Measurements from ENCODE around the gene COL5A3. TPM values are rescaled to one million over a fixed set of nuclear protein-coding genes. Genes with fewer than 3 reads are reported as not detected.

The COL5A3 gene
- total RNA-seq: 1 to 10 TPM in 3 of 7 donors, under 1 TPM in 4; 0.51 to 4.8 (median 0.70) TPM
- 1 to 10 TPM; 1.0 to 2.2 (median 1.3) TPM for polyA plus RNA-seq
- long read RNA-seq, donor 1: 0 reads
- long read RNA-seq, donor 2: 0 reads

DNA sequence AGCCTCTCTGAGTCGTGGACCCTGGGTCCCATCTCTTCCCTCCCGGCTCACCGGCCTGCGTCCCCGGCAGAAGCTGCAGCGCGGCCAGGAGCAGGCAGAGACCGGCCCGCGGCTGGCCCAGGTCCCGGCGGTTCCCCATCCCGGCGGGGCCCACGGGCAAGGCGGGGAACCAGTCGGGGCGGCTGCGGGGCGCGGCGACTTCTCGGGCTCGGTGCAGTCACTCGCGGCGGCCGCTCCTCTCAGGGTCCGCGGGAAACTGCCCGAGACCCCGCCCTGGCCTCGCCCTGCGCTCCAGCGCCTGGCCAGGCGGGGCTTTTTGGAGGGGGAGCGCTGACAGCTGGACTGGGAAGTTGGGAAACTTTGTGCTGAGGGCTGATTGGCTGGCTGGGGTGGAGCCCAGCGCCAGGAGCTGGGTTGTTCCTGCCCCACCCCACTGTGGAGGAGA, at the start of gene COL5A3:
COL5A3 (minus strand) TSS at position 258 of the 445 bp plus-strand sequence; CDS start at position 139, 119 bp downstream.
- no peaks in the 10 kb centered on the region for H3K9me3 ChIP-seq
- 2 to 7% (median 3%) methylated on average over 17 to 38 of the region's 38 CpGs for WGBS, 5 donors
- H3K36me3 ChIP-seq: no peaks in the 10 kb centered on the region
- DNase-seq: no peak
- peaks cover 0 to 29% (median 9%) of the 10 kb centered on the region in 6 donors for H3K4me1 ChIP-seq
- H3K4me3 ChIP-seq: peak within 1 kb of the TSS in 6 of 8 donors; percentile 15 to 48 (median 21)
- intact Hi-C loops (cut with DNase I; ENCODE audit: low total_unique reads): no loop called here
- peaks cover 0 to 97% (median 31%) of the 10 kb centered on the region in 7 donors for H3K27me3 ChIP-seq (replicated peaks in 1 of 7)
- TF ChIP-seq, protein P1, sequence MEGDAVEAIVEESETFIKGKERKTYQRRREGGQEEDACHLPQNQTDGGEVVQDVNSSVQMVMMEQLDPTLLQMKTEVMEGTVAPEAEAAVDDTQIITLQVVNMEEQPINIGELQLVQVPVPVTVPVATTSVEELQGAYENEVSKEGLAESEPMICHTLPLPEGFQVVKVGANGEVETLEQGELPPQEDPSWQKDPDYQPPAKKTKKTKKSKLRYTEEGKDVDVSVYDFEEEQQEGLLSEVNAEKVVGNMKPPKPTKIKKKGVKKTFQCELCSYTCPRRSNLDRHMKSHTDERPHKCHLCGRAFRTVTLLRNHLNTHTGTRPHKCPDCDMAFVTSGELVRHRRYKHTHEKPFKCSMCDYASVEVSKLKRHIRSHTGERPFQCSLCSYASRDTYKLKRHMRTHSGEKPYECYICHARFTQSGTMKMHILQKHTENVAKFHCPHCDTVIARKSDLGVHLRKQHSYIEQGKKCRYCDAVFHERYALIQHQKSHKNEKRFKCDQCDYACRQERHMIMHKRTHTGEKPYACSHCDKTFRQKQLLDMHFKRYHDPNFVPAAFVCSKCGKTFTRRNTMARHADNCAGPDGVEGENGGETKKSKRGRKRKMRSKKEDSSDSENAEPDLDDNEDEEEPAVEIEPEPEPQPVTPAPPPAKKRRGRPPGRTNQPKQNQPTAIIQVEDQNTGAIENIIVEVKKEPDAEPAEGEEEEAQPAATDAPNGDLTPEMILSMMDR (IDR thresholded peaks at IDR 0.05 in 8 of 11, conservative IDR thresholded peaks at IDR 0.05 in 3 of 11): no peak
- TF ChIP-seq POLR2A (IDR thresholded peaks at IDR 0.05): no peak
- TF ChIP-seq POLR2AphosphoS5 (IDR thresholded peaks at IDR 0.05): no peak
- no peak within 1 kb of the TSS for H3K27ac ChIP-seq

DNA sequence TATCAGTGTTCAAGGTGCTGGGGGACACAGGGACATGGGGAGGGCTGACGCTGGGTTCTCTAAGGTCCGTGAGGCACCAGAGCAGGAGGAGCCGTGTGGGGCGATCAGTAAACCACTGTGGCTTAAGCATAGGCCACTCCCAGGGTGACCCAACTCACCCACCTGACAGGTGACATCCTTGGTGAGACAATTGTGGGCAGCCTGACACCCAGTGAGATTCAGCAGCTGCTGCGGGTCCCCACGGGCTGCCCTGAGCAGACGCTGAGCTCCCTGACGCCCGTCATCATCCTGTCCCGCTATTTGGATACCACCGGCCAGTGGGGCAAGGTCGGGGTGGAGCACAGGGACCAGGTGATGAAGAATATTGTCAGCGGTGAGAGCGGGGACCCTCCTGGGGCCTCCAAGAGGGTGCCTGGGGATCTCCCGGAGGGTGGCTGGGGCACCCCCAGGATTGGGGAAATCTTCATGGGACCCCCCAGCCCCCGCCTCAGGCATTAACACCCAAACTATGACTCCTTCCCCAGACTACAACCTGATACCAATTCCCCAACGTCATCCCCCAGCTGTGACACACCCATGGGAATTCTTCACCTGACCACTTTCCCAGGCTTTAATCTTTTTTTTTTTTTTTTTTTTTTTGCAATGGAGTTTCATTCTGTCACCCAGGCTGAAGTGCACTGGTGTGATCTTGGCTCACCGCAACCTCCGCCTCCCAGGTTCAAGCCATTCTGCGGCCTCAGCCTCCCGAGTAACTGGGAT, 42.5 kb upstream of the COL5A3 start:
- no peaks in the 10 kb centered on the region for H3K9me3 ChIP-seq
- H3K4me3 ChIP-seq: no peak overlapping the region
- TF ChIP-seq POLR2AphosphoS5 (IDR thresholded peaks at IDR 0.05): no peak
- TF ChIP-seq, protein P1 (IDR thresholded peaks at IDR 0.05 in 8 of 11, conservative IDR thresholded peaks at IDR 0.05 in 3 of 11): no peak
- no peak for TF ChIP-seq POLR2A (IDR thresholded peaks at IDR 0.05)
- WGBS, 5 donors: 66 to 76% (median 73%) methylated on average over 18 to 21 of the region's 21 CpGs
- no peaks in the 10 kb centered on the region for H3K4me1 ChIP-seq
- intact Hi-C loops (cut with DNase I; ENCODE audit: low total_unique reads): no loop called here
- H3K27me3 ChIP-seq (replicated peaks in 1 of 7): peaks cover 0 to 23% (median 0%) of the 10 kb centered on the region in 7 donors
- H3K36me3 ChIP-seq: no peaks in the 10 kb centered on the region
- H3K27ac ChIP-seq: no peak overlapping the region
- DNase-seq: no peak

DNA sequence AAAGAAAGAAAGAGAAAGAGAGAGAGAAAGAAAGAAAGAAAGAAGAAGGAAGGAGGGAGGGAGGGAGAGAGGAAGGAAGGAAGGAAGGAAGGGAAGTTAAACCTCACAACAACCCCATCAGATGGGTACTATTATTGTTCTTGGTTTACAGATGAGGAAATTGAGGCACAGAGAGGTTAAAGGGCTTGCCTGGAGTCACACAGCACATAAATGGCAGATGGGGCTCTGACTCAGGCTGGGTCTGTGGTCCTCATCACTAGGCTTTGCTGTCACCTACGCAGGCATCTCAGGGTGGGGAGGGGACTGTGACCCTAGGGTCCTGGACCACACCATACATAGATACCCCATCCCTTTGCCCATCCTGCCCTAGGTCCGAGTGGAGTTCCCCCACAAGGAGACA, 39.3 kb upstream of the COL5A3 start:
- TF ChIP-seq, protein P1 (IDR thresholded peaks at IDR 0.05 in 8 of 11, conservative IDR thresholded peaks at IDR 0.05 in 3 of 11): no peak
- TF ChIP-seq POLR2A (IDR thresholded peaks at IDR 0.05) (no peak), POLR2AphosphoS5 (IDR thresholded peaks at IDR 0.05) (no peak)
- no peak for DNase-seq
- WGBS, 5 donors: 0 to 75% (median 57%) methylated on average over 1 to 2 of the region's 2 CpGs
- H3K9me3 ChIP-seq: peaks cover 0 to 29% (median 14%) of the 10 kb centered on the region in 8 donors
- intact Hi-C loops (cut with DNase I; ENCODE audit: low total_unique reads): no loop called here
- no peak overlapping the region for H3K4me3 ChIP-seq
- no peaks in the 10 kb centered on the region for H3K36me3 ChIP-seq
- no peaks in the 10 kb centered on the region for H3K4me1 ChIP-seq
- peaks cover 0 to 35% (median 5%) of the 10 kb centered on the region in 7 donors for H3K27me3 ChIP-seq (replicated peaks in 1 of 7)
- no peak overlapping the region for H3K27ac ChIP-seq

DNA sequence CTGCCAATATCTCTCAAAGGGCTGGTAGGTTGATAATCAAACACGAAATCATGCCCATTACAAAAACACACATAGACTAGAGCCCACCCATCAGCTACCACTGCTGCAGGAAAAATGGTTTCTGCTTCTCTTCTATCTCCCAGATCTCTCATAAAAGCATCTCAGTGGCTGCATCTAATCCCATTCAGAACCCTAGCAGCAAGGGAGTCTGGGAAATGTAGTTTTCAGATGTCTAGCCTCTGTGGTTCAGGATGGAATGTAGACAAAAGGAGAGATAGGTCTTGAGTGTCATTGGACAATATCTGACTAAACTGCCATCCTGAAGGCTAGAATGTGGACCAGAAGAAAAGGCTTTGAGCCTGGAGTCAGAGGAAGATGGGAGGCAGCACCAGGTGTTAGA, 35.1 kb upstream of the COL5A3 start:
- Histone ChIP-seq H3K36me3 (no peaks in the 10 kb centered on the region), H3K4me3 (no peak overlapping the region), H3K4me1 (no peaks in the 10 kb centered on the region), H3K27ac (no peak overlapping the region), H3K9me3 (peaks cover 0 to 70% (median 52%) of the 10 kb centered on the region in 8 donors), H3K27me3 (replicated peaks in 1 of 7) (peaks cover 0 to 29% (median 5%) of the 10 kb centered on the region in 7 donors)
- 38 to 74% (median 47%) methylated on average over 1 of the region's 1 CpG for WGBS, 5 donors
- intact Hi-C loops (cut with DNase I; ENCODE audit: low total_unique reads): no loop called here
- TF ChIP-seq POLR2A (IDR thresholded peaks at IDR 0.05) (no peak), POLR2AphosphoS5 (IDR thresholded peaks at IDR 0.05) (no peak)
- TF ChIP-seq, protein P1 (IDR thresholded peaks at IDR 0.05 in 8 of 11, conservative IDR thresholded peaks at IDR 0.05 in 3 of 11): no peak
- no peak for DNase-seq

Measured in spleen (tissue), 13 donors.